ENCODE data around the gene MKRN2OS.

MKRN2OS gene

GRCh38 chr3:12495749-12496452 is 49.4 kb downstream of the MKRN2OS start:
- Histone ChIP-seq H3K27me3 (ENCODE audit: insufficient read depth, poor library complexity, severe bottlenecking) (no peaks in the 10 kb centered on the region), H3K27ac (ENCODE audit: poor library complexity, severe bottlenecking) (no peak overlapping the region), H3K9me3 (ENCODE audit: severe bottlenecking) (no peaks in the 10 kb centered on the region), H3K36me3 (ENCODE audit: low read depth) (peaks cover 83% of the 10 kb centered on the region), H3K4me1 (ENCODE audit: insufficient read depth, poor library complexity, severe bottlenecking) (no peaks in the 10 kb centered on the region), H3K4me3 (ENCODE audit: severe bottlenecking) (no peak overlapping the region)
- ATAC-seq (ENCODE audit: low read depth) (no peak), DNase-seq (ENCODE audit: low spot score) (no peak)
- TF ChIP-seq, protein P1, sequence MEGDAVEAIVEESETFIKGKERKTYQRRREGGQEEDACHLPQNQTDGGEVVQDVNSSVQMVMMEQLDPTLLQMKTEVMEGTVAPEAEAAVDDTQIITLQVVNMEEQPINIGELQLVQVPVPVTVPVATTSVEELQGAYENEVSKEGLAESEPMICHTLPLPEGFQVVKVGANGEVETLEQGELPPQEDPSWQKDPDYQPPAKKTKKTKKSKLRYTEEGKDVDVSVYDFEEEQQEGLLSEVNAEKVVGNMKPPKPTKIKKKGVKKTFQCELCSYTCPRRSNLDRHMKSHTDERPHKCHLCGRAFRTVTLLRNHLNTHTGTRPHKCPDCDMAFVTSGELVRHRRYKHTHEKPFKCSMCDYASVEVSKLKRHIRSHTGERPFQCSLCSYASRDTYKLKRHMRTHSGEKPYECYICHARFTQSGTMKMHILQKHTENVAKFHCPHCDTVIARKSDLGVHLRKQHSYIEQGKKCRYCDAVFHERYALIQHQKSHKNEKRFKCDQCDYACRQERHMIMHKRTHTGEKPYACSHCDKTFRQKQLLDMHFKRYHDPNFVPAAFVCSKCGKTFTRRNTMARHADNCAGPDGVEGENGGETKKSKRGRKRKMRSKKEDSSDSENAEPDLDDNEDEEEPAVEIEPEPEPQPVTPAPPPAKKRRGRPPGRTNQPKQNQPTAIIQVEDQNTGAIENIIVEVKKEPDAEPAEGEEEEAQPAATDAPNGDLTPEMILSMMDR (IDR thresholded peaks at IDR 0.05; ENCODE audit: poor library complexity, severe bottlenecking): no peak

DNA sequence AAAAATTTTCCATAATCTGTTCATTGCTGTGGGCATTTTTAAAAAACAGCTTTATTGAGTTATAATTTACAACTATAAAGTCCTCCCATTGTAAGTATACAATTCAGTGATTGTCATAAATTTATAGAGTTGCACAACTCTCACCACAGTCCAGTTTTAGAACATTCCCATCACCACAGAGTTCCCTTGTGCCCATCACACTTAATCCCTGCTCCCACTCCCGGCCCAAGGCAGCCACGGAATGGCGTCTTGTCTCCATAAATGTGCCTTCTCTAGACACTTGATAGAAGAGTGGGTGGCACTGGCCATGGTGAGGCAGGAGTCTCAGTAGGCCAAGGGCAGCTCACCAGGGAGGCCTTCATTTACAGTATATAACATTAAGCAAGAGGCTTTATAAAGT is 54.8 kb downstream of the MKRN2OS start:
- no peak for ATAC-seq (ENCODE audit: low read depth)
- no peaks in the 10 kb centered on the region for H3K4me1 ChIP-seq (ENCODE audit: insufficient read depth, poor library complexity, severe bottlenecking)
- DNase-seq (ENCODE audit: low spot score): no peak
- no peaks in the 10 kb centered on the region for H3K9me3 ChIP-seq (ENCODE audit: severe bottlenecking)
- H3K4me3 ChIP-seq (ENCODE audit: severe bottlenecking): no peak overlapping the region
- no peaks in the 10 kb centered on the region for H3K27me3 ChIP-seq (ENCODE audit: insufficient read depth, poor library complexity, severe bottlenecking)
- TF ChIP-seq, protein P1 (IDR thresholded peaks at IDR 0.05; ENCODE audit: poor library complexity, severe bottlenecking): no peak
- no peak overlapping the region for H3K27ac ChIP-seq (ENCODE audit: poor library complexity, severe bottlenecking)
- peaks cover 81% of the 10 kb centered on the region for H3K36me3 ChIP-seq (ENCODE audit: low read depth)

DNA sequence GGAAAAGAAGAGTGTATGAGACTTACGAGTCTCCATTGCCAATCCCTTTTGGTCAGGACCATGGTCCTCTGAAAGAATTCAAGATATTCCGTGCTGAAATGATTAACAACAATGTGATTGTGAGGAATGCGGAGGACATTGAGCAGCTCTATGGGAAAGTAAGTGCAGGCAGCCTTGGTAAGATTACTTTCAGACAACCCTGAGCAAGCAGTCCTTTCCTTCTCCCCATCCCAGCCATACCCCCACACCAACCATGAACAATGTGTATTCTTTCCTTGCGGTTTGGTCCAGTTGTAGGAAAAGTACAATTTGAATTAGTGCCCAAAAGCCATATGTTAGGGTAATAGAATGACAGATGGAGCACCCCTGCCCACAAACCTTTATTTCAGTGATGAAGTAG is 55.5 kb downstream of the MKRN2OS start:
- TF ChIP-seq, protein P1 (IDR thresholded peaks at IDR 0.05; ENCODE audit: poor library complexity, severe bottlenecking): no peak
- Histone ChIP-seq H3K27ac (ENCODE audit: poor library complexity, severe bottlenecking) (no peak overlapping the region), H3K9me3 (ENCODE audit: severe bottlenecking) (no peaks in the 10 kb centered on the region), H3K36me3 (ENCODE audit: low read depth) (peaks cover 78% of the 10 kb centered on the region), H3K27me3 (ENCODE audit: insufficient read depth, poor library complexity, severe bottlenecking) (no peaks in the 10 kb centered on the region), H3K4me3 (ENCODE audit: severe bottlenecking) (no peak overlapping the region), H3K4me1 (ENCODE audit: insufficient read depth, poor library complexity, severe bottlenecking) (no peaks in the 10 kb centered on the region)
- no peak for ATAC-seq (ENCODE audit: low read depth)
- DNase-seq (ENCODE audit: low spot score): no peak
